OCI-LY1 (cell line): ENCODE measurements around the gene TOP3B.
A peak's percentile ranks its signal among the peaks of the same experiment; 100 is the strongest.

ENCODE experiments used
- H2AFZ ChIP-seq: fragments of 200-600 bp; sonication (generic), shearing (Covaris generic); 2 replicates; pipeline ENCODE4 v1.6.0; 2014; ENCODE audit warnings: antibody characterized with exemption, mild to moderate bottlenecking, low read length
- H3F3A ChIP-seq: fragments of 200-600 bp; sonication (generic), shearing (Covaris generic); 2 replicates; pipeline ENCODE4 v1.6.0; 2014; ENCODE audit warnings: mild to moderate bottlenecking, antibody characterized with exemption, low read length, moderate library complexity; ENCODE audit not compliant: insufficient read depth
- H3K27ac ChIP-seq: fragments of 200-600 bp; sonication (generic); 2 replicates; pipeline ENCODE4 v1.5.1; 2014; ENCODE audit warnings: low read length, mixed run types, mild to moderate bottlenecking, low read depth; ENCODE audit not compliant: poor library complexity, severe bottlenecking
- H3K27me3 ChIP-seq: fragments of 200-600 bp; sonication (generic); 2 replicates; pipeline ENCODE4 v1.6.0; 2014; ENCODE audit warnings: antibody characterized with exemption, mild to moderate bottlenecking, low read length, moderate library complexity; ENCODE audit not compliant: insufficient read depth
- H3K36me3 ChIP-seq: fragments of 200-600 bp; sonication (generic); 2 replicates; pipeline ENCODE4 v1.6.1; 2014; ENCODE audit warnings: mild to moderate bottlenecking, antibody characterized with exemption, low read length, moderate library complexity, mixed read lengths; ENCODE audit not compliant: insufficient read depth
- H3K4me1 ChIP-seq: fragments of 200-600 bp; sonication (generic); 2 replicates; pipeline ENCODE4 v1.5.1; 2014; ENCODE audit warnings: mild to moderate bottlenecking, low read length, moderate library complexity; ENCODE audit not compliant: insufficient read depth, severe bottlenecking
- H3K4me2 ChIP-seq: fragments of 200-600 bp; sonication (generic), shearing (Covaris generic); 2 replicates; pipeline ENCODE4 v1.6.1; 2014; ENCODE audit warnings: low read length
- H3K4me3 ChIP-seq: fragments of 200-600 bp; sonication (generic); 2 replicates; pipeline ENCODE4 v1.5.1; 2014; ENCODE audit warnings: low read length, low read depth, mild to moderate bottlenecking, mixed read lengths; ENCODE audit not compliant: poor library complexity, severe bottlenecking
- H3K79me2 ChIP-seq: fragments of 200-600 bp; shearing (Covaris generic); 2 replicates; pipeline ENCODE4 v1.6.1; 2016; ENCODE audit warnings: mixed run types, low read length, mixed read lengths; ENCODE audit not compliant: insufficient read depth
- H3K9ac ChIP-seq: fragments of 200-600 bp; sonication (generic), shearing (Covaris generic); 2 replicates; pipeline ENCODE4 v1.6.1; 2014; ENCODE audit warnings: mild to moderate bottlenecking, low read length, mixed read lengths
- H3K9me2 ChIP-seq: fragments of 200-600 bp; sonication (generic), shearing (Covaris generic); 2 replicates; pipeline ENCODE4 v1.6.1; 2014; ENCODE audit warnings: low read depth, mild to moderate bottlenecking, low read length, mixed read lengths
- H3K9me3 ChIP-seq: fragments of 200-600 bp; shearing (Covaris generic); 2 replicates; pipeline ENCODE4 v1.6.1; 2014; ENCODE audit warnings: low read length, mixed read lengths
- H4K20me1 ChIP-seq: fragments of 200-600 bp; sonication (generic), shearing (Covaris generic); 2 replicates; pipeline ENCODE4 v1.6.0; 2016; ENCODE audit warnings: mild to moderate bottlenecking, low read length; ENCODE audit not compliant: insufficient read depth
- EZH2 ChIP-seq: fragments of 200-600 bp; sonication (generic), shearing (Covaris generic); IDR thresholded peaks from 2 replicates; pipeline ENCODE4 v1.8.0; 2017; ENCODE audit warnings: borderline replicate concordance, mixed run types, mild to moderate bottlenecking, antibody characterized with exemption, low read length, moderate library complexity, mixed read lengths
- TF ChIP-seq, protein P1 (sequence below): fragments of 200-600 bp; sonication (generic), shearing (Covaris generic); IDR thresholded peaks from 2 replicates; pipeline ENCODE4 v1.5.1; 2017; ENCODE audit warnings: mild to moderate bottlenecking, antibody characterized with exemption, low read length, moderate library complexity, mixed read lengths

Gene TOP3B

DNA sequence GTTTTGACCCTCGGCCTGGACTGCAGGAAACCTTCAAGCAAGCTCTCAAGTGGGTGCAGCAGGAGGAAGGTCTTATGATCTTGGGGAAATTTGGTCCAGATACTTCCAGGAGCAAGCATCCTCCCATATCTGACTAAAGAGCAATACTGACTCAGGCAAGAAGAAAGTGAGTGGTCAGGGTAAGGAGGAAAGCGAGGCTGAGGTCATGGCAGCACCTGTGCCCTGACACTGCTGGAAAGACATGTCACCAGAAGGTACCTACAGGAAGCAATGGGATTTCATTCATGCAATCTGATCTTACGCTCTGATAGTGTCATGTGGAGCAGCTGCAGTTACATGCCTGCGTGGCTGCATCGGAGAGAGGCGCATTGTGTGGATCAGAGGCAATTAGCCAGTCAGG is 6.5 kb upstream of the TOP3B start:
- Histone ChIP-seq H4K20me1 (no peaks in the 10 kb centered on the region), H3K27me3 (no peaks in the 10 kb centered on the region), H3K9me2 (no peaks in the 10 kb centered on the region), H3K79me2 (no peaks in the 10 kb centered on the region), H2AFZ (no peak overlapping the region), H3K9ac (no peak overlapping the region), H3F3A (no peaks in the 10 kb centered on the region), H3K27ac (no peak overlapping the region), H3K4me3 (no peak overlapping the region), H3K4me1 (no peaks in the 10 kb centered on the region), H3K9me3 (no peaks in the 10 kb centered on the region), H3K36me3 (peaks cover 46% of the 10 kb centered on the region), H3K4me2 (no peak overlapping the region)
- TF ChIP-seq, protein P1, sequence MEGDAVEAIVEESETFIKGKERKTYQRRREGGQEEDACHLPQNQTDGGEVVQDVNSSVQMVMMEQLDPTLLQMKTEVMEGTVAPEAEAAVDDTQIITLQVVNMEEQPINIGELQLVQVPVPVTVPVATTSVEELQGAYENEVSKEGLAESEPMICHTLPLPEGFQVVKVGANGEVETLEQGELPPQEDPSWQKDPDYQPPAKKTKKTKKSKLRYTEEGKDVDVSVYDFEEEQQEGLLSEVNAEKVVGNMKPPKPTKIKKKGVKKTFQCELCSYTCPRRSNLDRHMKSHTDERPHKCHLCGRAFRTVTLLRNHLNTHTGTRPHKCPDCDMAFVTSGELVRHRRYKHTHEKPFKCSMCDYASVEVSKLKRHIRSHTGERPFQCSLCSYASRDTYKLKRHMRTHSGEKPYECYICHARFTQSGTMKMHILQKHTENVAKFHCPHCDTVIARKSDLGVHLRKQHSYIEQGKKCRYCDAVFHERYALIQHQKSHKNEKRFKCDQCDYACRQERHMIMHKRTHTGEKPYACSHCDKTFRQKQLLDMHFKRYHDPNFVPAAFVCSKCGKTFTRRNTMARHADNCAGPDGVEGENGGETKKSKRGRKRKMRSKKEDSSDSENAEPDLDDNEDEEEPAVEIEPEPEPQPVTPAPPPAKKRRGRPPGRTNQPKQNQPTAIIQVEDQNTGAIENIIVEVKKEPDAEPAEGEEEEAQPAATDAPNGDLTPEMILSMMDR: no peak

- Histone ChIP-seq H3K27me3 (no peaks in the 10 kb centered on the region), H4K20me1 (no peaks in the 10 kb centered on the region), H3K9me3 (no peaks in the 10 kb centered on the region), H3K4me3 (no peak overlapping the region), H2AFZ (0 out of 2 replicates have a peak overlapping the region, but pooled peaks have one; percentile 42), H3K4me2 (no peak overlapping the region), H3K79me2 (peaks cover 10% of the 10 kb centered on the region), H3K4me1 (peaks cover 16% of the 10 kb centered on the region), H3F3A (no peaks in the 10 kb centered on the region), H3K9ac (no peak overlapping the region), H3K27ac (no peak overlapping the region), H3K36me3 (peaks cover 21% of the 10 kb centered on the region), H3K9me2 (no peaks in the 10 kb centered on the region)
- no peak for TF ChIP-seq EZH2
- TF ChIP-seq, protein P1: no peak
Observed at GRCh38 chr22:21985214-21985613, 2.6 kb upstream of the TOP3B start.

DNA sequence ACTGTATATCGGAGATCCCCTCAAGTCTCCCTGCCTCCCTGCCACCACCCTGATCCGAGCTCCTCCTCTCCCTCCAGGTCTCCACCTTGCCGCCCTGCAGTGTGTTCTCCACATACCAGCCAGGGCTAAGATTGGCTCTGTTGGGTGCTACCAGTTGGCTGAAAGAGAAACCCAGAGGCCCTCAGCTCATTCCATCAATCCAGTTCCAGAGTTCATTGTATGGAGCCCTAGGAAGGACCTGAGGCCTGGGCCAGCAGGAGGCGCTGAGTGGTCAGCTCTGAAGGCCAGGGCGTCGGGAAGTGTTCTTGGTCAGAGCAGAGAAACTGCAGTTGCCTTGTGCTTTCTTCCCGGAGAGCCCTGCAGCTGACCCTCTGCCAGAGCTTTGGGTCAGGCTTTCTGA is 2.2 kb upstream of the TOP3B start:
- no peaks in the 10 kb centered on the region for H3F3A ChIP-seq
- no peak overlapping the region for H2AFZ ChIP-seq
- H3K27me3 ChIP-seq: no peaks in the 10 kb centered on the region
- H3K9me3 ChIP-seq: no peaks in the 10 kb centered on the region
- no peak overlapping the region for H3K4me3 ChIP-seq
- no peaks in the 10 kb centered on the region for H3K9me2 ChIP-seq
- no peak overlapping the region for H3K4me2 ChIP-seq
- no peaks in the 10 kb centered on the region for H4K20me1 ChIP-seq
- TF ChIP-seq, protein P1: peak; percentile 66
- no peak for TF ChIP-seq EZH2
- H3K36me3 ChIP-seq: peaks cover 16% of the 10 kb centered on the region
- H3K4me1 ChIP-seq: peaks cover 16% of the 10 kb centered on the region
- H3K27ac ChIP-seq: no peak overlapping the region
- no peak overlapping the region for H3K9ac ChIP-seq
- peaks cover 10% of the 10 kb centered on the region for H3K79me2 ChIP-seq
